HepG2 (cell line): ENCODE results near the gene NUP85. TPM values are rescaled to one million over a fixed set of nuclear protein-coding genes. Genes with fewer than 3 reads are reported as not detected.

Experiments used
- AKAP8 ChIP-seq: sonication (generic); formaldehyde crosslinking; IDR thresholded peaks from 2 replicates; pipeline ENCODE4 v1.5.1; 2020; ENCODE audit warnings: mild to moderate bottlenecking, missing genetic modification reagents
- CAMTA2 ChIP-seq: sonication (generic); formaldehyde crosslinking; IDR thresholded peaks from 2 replicates; pipeline ENCODE4 v1.4.0; 2020; ENCODE audit warnings: mild to moderate bottlenecking, missing genetic modification reagents, borderline replicate concordance
- CBX5 ChIP-seq: sonication (generic); formaldehyde crosslinking; IDR thresholded peaks from 2 replicates; pipeline ENCODE4 v1.4.0; 2020; ENCODE audit warnings: missing genetic modification reagents, borderline replicate concordance
- CCDC6 ChIP-seq: sonication (generic); formaldehyde crosslinking; IDR thresholded peaks from 2 replicates; pipeline ENCODE4 v1.8.1; 2022; ENCODE audit warnings: mild to moderate bottlenecking, missing genetic modification reagents, moderate library complexity
- CENPBD1 ChIP-seq: sonication (generic); formaldehyde crosslinking; IDR thresholded peaks from 2 replicates; pipeline ENCODE4 v1.8.0; 2022; ENCODE audit warnings: missing genetic modification reagents, low read depth, mild to moderate bottlenecking, borderline replicate concordance
- DNMT3B ChIP-seq: conservative IDR thresholded peaks from 2 replicates; pipeline ENCODE4 v1.6.1; 2016; ENCODE audit warnings: missing biosample characterization, control low read depth
- NR0B2 ChIP-seq: sonication (generic); formaldehyde crosslinking; IDR thresholded peaks from 2 replicates; pipeline ENCODE4 v1.4.0; 2020; ENCODE audit warnings: mild to moderate bottlenecking, missing genetic modification reagents
- SMAD3 ChIP-seq: sonication (generic); formaldehyde crosslinking; IDR thresholded peaks from 2 replicates; pipeline ENCODE4 v1.4.0; 2020; ENCODE audit warnings: missing genetic modification reagents
- SMC3 ChIP-seq: IDR thresholded peaks from 2 replicates; pipeline ENCODE4 v1.6.1; 2011; ENCODE audit warnings: low read length, improper control_type of control experiment
- THAP9 ChIP-seq: sonication (generic); formaldehyde crosslinking; IDR thresholded peaks from 2 replicates; pipeline ENCODE4; 2020; ENCODE audit warnings: missing genetic modification reagents, mild to moderate bottlenecking, borderline replicate concordance
- TOPORS ChIP-seq: sonication (generic); formaldehyde crosslinking; IDR thresholded peaks from 2 replicates; pipeline ENCODE4 v1.8.0; 2023; ENCODE audit warnings: mild to moderate bottlenecking, missing genetic modification reagents
- TRIM24 ChIP-seq: sonication (generic); formaldehyde crosslinking; IDR thresholded peaks from 2 replicates; pipeline ENCODE4 v1.8.0; 2022; ENCODE audit warnings: mild to moderate bottlenecking, missing genetic modification reagents
- ZBTB14 ChIP-seq: sonication (generic); formaldehyde crosslinking; IDR thresholded peaks from 2 replicates; pipeline ENCODE4 v1.4.0; 2020; ENCODE audit warnings: missing genetic modification reagents
- ZBTB7B ChIP-seq: sonication (generic); formaldehyde crosslinking; IDR thresholded peaks from 2 replicates; pipeline ENCODE4 v1.4.0; 2020; ENCODE audit warnings: missing genetic modification reagents
- ZFP36 ChIP-seq: fragments of 150-350 bp; IDR thresholded peaks from 2 replicates; pipeline ENCODE4 v1.6.1; 2018; ENCODE audit warnings: borderline replicate concordance, low read length, low read depth; ENCODE audit not compliant: partially characterized antibody
- ZFP62 ChIP-seq: sonication (generic); formaldehyde crosslinking; IDR thresholded peaks from 2 replicates; pipeline ENCODE4 v1.4.0; 2020; ENCODE audit warnings: missing genetic modification reagents
- ZFP91 ChIP-seq: sonication (generic); formaldehyde crosslinking; IDR thresholded peaks from 2 replicates; pipeline ENCODE4 v1.9.0; 2022; ENCODE audit warnings: missing genetic modification reagents, mild to moderate bottlenecking, borderline replicate concordance
- ZMAT5 ChIP-seq: sonication (generic); formaldehyde crosslinking; IDR thresholded peaks from 2 replicates; pipeline ENCODE4 v1.5.0; 2020; ENCODE audit warnings: mild to moderate bottlenecking, low read depth, missing genetic modification reagents, borderline replicate concordance
- ZNF512 ChIP-seq: sonication (generic); formaldehyde crosslinking; IDR thresholded peaks from 2 replicates; pipeline ENCODE4 v1.4.0; 2020; ENCODE audit warnings: mild to moderate bottlenecking, missing genetic modification reagents
- polyA plus RNA-seq, 8 experiments: library from polyadenylated mRNA; depleted of rRNA in 3 of 8; stranded (reverse) in 7 of 8; unstranded in 1 of 8; fragments of >200 nt; fragmentation: Illumina TruSeq in 4 of 8; extraction: Trizol in 4 of 8; gene quantifications; 2 replicates each; pipeline versions ENCODE4 v1.2.1 to v1.2.3, GENCODE V29; 2011 to 2016; ENCODE audit warnings: low read depth in 4 of 8, missing spikeins in 1 of 8, mixed read lengths in 1 of 8; ENCODE audit not compliant: insufficient read depth in 1 of 8
- total RNA-seq, 5 experiments: library from RNA; depleted of rRNA; stranded (reverse); fragments of >200 nt; fragmentation: Illumina TruSeq; extraction: Trizol; gene quantifications; 2 replicates each; pipeline ENCODE4 v1.2.3, GENCODE V29; 2016; ENCODE audit warnings: low read depth in 1 of 5

NUP85 gene
- total and polyA plus RNA-seq, 2 of the 13 experiments (the other 11 are each of a cell fraction or from before 2014, with no cell fraction given), result 89.1 to 124 TPM

- TF ChIP-seq CENPBD1 (CRISPR knock-in tag) (peak; percentile 75; the same call in 1 of the 2 replicates), ZFP62 (CRISPR knock-in tag) (no peak), CCDC6 (CRISPR knock-in tag) (peak; percentile 30; the same call in 1 of the 2 replicates), NR0B2 (CRISPR knock-in tag) (no peak; the same call in 1 of the 2 replicates), CBX5 (CRISPR knock-in tag) (peak; percentile 22; the same call in 1 of the 2 replicates), ZFP36 (no peak), TOPORS (CRISPR knock-in tag) (peak; percentile 86), CAMTA2 (CRISPR knock-in tag) (peak; percentile 70; the same call in 1 of the 2 replicates), THAP9 (peak; percentile 96), ZNF512 (CRISPR knock-in tag) (no peak), TRIM24 (CRISPR knock-in tag) (peak; percentile 60; the same call in 1 of the 2 replicates), SMC3 (no peak), ZMAT5 (no peak), ZBTB7B (CRISPR knock-in tag) (no peak), DNMT3B (peak; percentile 76), SMAD3 (CRISPR knock-in tag) (peak; percentile 87; the same call in 1 of the 2 replicates), ZBTB14 (CRISPR knock-in tag) (peak; percentile 49; the same call in 1 of the 2 replicates), AKAP8 (CRISPR knock-in tag) (peak; percentile 69), ZFP91 (CRISPR knock-in tag) (peak; percentile 93)
These were observed 56.0 kb downstream of the NUP85 start, which contains the start of the genes GGA3 and MRPS7 (continued) for GRCh38 chr17:75261336-75262111.
